ENCODE measurements around the gene RABGAP1L. TPM values are rescaled to one million over a fixed set of nuclear protein-coding genes. Genes with fewer than 3 reads are reported as not detected.
"Not testable (repeated sequence)": the region's sequence is repeated elsewhere in the genome, so short reads cannot be mapped to it uniquely, and the experiment has no call there.

RABGAP1L gene
- total RNA-seq, 1 donor, result 29.8 TPM

DNA sequence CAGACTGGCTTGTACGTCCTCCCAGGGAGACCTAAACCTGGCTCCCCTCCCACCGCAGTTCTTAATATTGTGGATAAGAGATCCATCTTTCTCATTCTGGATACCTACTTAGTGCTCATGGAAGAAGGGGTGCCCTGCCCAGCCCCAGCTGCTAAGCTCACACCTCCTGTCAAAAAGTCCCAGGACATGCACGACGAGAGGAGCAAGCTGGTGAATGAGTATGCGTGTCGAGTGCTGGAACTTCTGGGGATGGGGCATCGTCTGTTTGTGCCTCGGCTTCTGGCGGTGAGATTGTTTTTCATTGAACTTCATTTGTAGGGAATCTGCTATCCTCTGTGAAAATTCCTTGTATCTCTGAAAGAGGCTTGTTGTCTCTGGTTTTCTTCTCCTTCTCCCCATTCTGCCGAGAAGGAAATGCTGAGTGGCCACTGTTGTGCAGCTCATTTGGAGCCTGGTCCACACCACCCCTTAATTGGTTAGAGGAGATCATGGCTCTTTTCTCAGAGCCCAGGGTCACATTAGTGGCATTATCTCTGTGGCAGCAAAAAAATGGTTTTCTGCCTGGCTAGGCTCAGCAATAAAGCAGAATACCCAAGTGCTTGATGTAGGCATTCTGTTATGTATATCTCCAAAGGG, 641.0 kb downstream of the RABGAP1L start:
- TF ChIP-seq, protein P1, sequence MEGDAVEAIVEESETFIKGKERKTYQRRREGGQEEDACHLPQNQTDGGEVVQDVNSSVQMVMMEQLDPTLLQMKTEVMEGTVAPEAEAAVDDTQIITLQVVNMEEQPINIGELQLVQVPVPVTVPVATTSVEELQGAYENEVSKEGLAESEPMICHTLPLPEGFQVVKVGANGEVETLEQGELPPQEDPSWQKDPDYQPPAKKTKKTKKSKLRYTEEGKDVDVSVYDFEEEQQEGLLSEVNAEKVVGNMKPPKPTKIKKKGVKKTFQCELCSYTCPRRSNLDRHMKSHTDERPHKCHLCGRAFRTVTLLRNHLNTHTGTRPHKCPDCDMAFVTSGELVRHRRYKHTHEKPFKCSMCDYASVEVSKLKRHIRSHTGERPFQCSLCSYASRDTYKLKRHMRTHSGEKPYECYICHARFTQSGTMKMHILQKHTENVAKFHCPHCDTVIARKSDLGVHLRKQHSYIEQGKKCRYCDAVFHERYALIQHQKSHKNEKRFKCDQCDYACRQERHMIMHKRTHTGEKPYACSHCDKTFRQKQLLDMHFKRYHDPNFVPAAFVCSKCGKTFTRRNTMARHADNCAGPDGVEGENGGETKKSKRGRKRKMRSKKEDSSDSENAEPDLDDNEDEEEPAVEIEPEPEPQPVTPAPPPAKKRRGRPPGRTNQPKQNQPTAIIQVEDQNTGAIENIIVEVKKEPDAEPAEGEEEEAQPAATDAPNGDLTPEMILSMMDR (IDR thresholded peaks at IDR 0.05; ENCODE audit: insufficient read depth, low read depth, low read length), result no peak
- no peak for DNase-seq (ENCODE audit: low read depth)
- peak overlapping the region; percentile 62 for H3K4me3 ChIP-seq (ENCODE audit: low read depth, low read length)

DNA sequence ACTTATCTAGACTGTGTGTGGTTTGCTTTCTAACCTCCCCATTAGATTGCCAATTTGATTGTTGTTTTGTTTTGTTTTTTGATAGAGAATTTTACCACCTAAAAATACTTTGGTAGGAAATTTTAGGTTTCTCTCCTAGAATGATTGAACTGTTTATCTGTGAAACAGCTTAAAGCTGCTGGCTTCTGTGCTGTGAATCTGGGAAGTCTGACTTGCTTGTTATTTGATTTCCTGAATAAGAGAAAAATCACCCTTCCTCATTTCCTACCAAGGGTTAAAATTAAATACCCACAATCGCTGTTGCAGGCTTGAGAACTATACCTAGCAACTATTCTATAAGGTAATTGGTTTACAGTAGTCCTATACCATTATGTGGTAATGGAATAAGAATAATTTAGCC, 641.6 kb downstream of the RABGAP1L start:
- no peak overlapping the region for H3K4me3 ChIP-seq (ENCODE audit: low read depth, low read length)
- TF ChIP-seq, protein P1 (IDR thresholded peaks at IDR 0.05; ENCODE audit: insufficient read depth, low read depth, low read length), result no peak
- no peak for DNase-seq (ENCODE audit: low read depth)

DNA sequence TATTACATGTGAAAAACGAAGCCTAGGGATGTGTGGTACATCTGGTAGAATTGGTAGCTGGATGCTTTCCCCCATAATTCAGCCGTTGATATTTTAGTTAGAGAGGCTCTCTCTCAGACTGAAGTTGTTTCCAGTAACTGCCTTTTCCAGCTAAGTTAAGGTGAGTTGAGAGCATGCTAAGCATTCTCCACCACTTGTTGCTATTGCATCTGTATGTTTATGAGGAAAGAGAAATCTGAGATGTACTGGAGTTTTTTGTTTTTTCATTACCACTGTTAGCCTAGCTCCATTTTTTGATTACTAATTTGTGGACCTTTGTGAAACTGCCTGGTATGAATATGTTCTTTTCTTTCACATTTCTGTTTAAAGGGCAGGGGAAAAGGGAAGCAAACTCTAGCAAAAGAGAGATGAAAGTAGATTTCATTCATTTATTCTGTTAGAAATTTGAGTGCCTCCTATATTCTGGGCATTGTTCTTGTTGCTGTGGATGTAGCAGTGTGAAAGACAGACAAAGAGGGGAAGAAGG, 650.5 kb downstream of the RABGAP1L start:
- H3K4me3 ChIP-seq (ENCODE audit: low read depth, low read length), result no peak overlapping the region
- TF ChIP-seq, protein P1 (IDR thresholded peaks at IDR 0.05; ENCODE audit: insufficient read depth, low read depth, low read length), result no peak
- no peak for DNase-seq (ENCODE audit: low read depth)

DNA sequence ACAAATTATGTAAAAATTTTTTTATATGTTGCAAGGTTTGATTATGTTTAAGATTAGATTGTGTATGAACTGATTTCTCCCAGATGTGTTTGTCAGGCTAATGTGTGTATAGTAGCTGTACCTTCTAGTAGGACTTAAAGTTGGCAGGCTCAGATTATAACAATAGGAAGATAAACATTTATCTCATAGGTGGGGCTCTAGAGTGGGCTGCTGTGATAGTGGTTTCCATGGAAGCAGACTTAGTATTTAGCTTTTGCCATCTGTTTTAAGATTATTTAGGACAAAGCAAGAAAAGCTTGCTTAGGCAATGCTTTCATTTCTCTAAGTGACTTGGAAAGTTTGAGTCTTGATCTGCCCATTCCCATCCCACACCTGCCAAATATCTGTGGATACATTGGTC, 652.7 kb downstream of the RABGAP1L start:
- TF ChIP-seq, protein P1 (IDR thresholded peaks at IDR 0.05; ENCODE audit: insufficient read depth, low read depth, low read length), result no peak
- H3K4me3 ChIP-seq (ENCODE audit: low read depth, low read length), result no peak overlapping the region
- DNase-seq (ENCODE audit: low read depth), result no peak

- DNase-seq (ENCODE audit: low read depth), result no peak
- TF ChIP-seq, protein P1 (IDR thresholded peaks at IDR 0.05; ENCODE audit: insufficient read depth, low read depth, low read length), result no peak
- no peak overlapping the region for H3K4me3 ChIP-seq (ENCODE audit: low read depth, low read length)
These were observed 653.3 kb downstream of the RABGAP1L start for GRCh38 chr1:174812656-174813055.

DNA sequence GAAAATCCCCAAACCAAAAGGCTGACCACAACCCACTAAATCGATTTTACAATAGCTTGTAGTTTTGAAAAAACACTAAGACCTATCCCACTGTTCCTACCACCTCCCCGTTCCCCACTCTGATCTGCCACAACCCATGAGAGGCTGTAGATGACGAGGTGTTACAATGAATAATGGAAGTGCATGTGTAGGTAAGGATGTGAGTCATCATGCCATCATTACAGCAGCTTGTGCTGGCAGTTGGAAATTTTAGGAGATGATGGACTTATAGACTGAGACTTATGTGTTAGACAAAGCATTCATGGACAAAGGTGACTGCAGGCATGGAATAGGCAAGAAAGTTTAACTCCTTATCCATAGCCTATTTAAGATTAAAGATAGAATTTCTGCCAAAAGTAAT, 655.7 kb downstream of the RABGAP1L start:
- DNase-seq (ENCODE audit: low read depth), result no peak
- TF ChIP-seq, protein P1 (IDR thresholded peaks at IDR 0.05; ENCODE audit: insufficient read depth, low read depth, low read length), result no peak
- no peak overlapping the region for H3K4me3 ChIP-seq (ENCODE audit: low read depth, low read length)

DNA sequence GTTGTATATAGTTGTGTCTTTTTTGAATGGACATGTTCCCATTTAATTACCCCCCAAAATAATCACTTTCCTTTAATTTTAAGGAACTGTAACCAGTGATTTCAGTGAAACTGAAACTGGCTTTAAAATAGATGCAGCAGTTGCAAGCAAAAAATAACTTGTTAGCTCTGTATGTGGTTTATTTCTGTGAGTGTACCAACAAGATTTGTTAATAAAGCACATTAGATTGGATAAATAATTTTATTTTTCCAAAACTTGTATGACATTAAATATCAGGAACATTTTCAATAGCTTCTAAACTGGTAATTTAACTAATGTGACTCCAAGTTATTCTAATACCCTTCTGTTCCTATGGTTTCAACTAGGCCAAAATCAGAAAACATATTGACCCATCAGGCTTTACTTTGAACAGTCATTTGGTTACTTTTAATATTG, 656.2 kb downstream of the RABGAP1L start:
- TF ChIP-seq, protein P1 (IDR thresholded peaks at IDR 0.05; ENCODE audit: insufficient read depth, low read depth, low read length), result no peak
- DNase-seq (ENCODE audit: low read depth), result no peak
- no peak overlapping the region for H3K4me3 ChIP-seq (ENCODE audit: low read depth, low read length)

DNA sequence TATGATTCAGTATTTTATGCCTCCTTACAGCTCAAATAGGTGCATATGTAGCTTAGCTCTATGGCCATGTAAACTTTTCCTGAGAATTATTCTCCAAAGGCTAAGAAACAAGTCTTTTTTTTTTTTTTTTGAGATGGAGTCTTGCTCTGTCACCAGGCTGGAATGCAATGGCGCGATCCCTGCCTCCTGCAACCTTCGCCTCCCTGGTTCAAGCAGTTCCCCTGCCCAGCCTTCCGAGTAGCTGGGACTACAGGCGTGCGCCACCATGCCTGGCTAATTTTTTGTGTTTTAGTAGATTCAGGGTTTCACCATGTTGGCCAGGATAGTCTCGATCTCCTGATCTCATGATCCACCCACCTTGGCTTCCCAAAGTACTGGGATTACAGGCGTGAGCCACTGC, 657.3 kb downstream of the RABGAP1L start:
- DNase-seq (ENCODE audit: low read depth); H3K4me3 ChIP-seq (ENCODE audit: low read depth, low read length): not testable (repeated sequence)
